Fibroblast of lung (primary cell): ENCODE data around the gene VPS45. TPM values are rescaled to one million over a fixed set of nuclear protein-coding genes. Genes with fewer than 3 reads are reported as not detected.

ENCODE experiments used
- DNase-seq, 2 donors: peaks; one replicate each; pipeline versions ENCODE4 v3.0.0 to v3.0.0-alpha.2; 2010; ENCODE audit warnings: low read depth in 2 of 2
- H2AFZ ChIP-seq: 2 replicates; pipeline ENCODE4 v1.5.1; 2012; ENCODE audit warnings: low read length, control low read depth, inconsistent platforms
- H3K27ac ChIP-seq: 2 replicates; pipeline ENCODE4 v1.5.1; 2011; ENCODE audit warnings: low read length, control low read depth; ENCODE audit not compliant: insufficient read depth
- H3K27me3 ChIP-seq: 2 replicates; pipeline ENCODE4 v1.5.1; 2011; ENCODE audit warnings: mild to moderate bottlenecking, low read length; ENCODE audit not compliant: control insufficient read depth, insufficient read depth
- H3K36me3 ChIP-seq: 2 replicates; pipeline ENCODE4 v1.5.1; 2011; ENCODE audit warnings: low read length; ENCODE audit not compliant: control insufficient read depth, insufficient read depth
- H3K4me1 ChIP-seq: 2 replicates; pipeline ENCODE4 v1.5.1; 2011; ENCODE audit warnings: low read length; ENCODE audit not compliant: control insufficient read depth, insufficient read depth; ENCODE audit errors: extremely low read depth
- H3K4me2 ChIP-seq: 2 replicates; pipeline ENCODE4 v1.5.1; 2011; ENCODE audit warnings: low read length, control low read depth; ENCODE audit not compliant: insufficient read depth; ENCODE audit errors: extremely low read depth
- H3K4me3 ChIP-seq, 4 experiments: fragments of 200-600 bp in 1 of 4; sonication (generic) in 1 of 4; replicated peaks in 1 of 4; 2 replicates each; pipeline ENCODE4 v1.5.1; 2011 to 2016; ENCODE audit warnings: low read length in 4 of 4, low read depth in 3 of 4, mild to moderate bottlenecking in 3 of 4, control low read depth in 2 of 4, inconsistent platforms in 1 of 4, mixed read lengths in 1 of 4; ENCODE audit not compliant: insufficient read depth in 1 of 4; ENCODE audit errors: control extremely low read depth in 1 of 4
- H3K79me2 ChIP-seq: 2 replicates; pipeline ENCODE4 v1.5.1; 2012; ENCODE audit warnings: mild to moderate bottlenecking, low read length, inconsistent platforms; ENCODE audit not compliant: control insufficient read depth, insufficient read depth
- H3K9ac ChIP-seq: 2 replicates; pipeline ENCODE4 v1.5.1; 2011; ENCODE audit warnings: mild to moderate bottlenecking, low read length, control low read depth; ENCODE audit not compliant: insufficient read depth
- H3K9me3 ChIP-seq: 2 replicates; pipeline ENCODE4 v1.5.1; 2012; ENCODE audit warnings: low read depth, low read length; ENCODE audit not compliant: control insufficient read depth, insufficient read depth
- H4K20me1 ChIP-seq: 2 replicates; pipeline ENCODE4 v1.5.1; 2011; ENCODE audit warnings: low read length; ENCODE audit not compliant: control insufficient read depth, insufficient read depth; ENCODE audit errors: extremely low read depth
- EZH2 ChIP-seq: IDR thresholded peaks from 2 replicates; pipeline ENCODE4 v1.5.1; 2012; ENCODE audit warnings: low read length, control low read depth, mild to moderate bottlenecking; ENCODE audit errors: missing control alignments
- polyA minus RNA-seq: library from RNA; depleted of rRNA, polyadenylated mRNA; stranded (reverse); fragments of >200 nt; gene quantifications from 2 replicates; pipeline ENCODE4 v1.2.3, GENCODE V29; 2011; ENCODE audit warnings: low replicate concordance
- polyA plus RNA-seq, 2 donors: library from polyadenylated mRNA; depleted of rRNA in 1 of 2; stranded (reverse) in 1 of 2; unstranded in 1 of 2; fragments of >200 nt; gene quantifications; 2 replicates each; pipeline ENCODE4 v1.2.1, GENCODE V29; 2011 to 2012; ENCODE audit warnings: missing spikeins in 1 of 2
- total RNA-seq: library from RNA; depleted of rRNA; stranded (reverse); fragments of >200 nt; gene quantifications from 2 replicates; pipeline ENCODE4 v1.2.1, GENCODE V29; 2014
- TF ChIP-seq, protein P1 (sequence below), 2 donors: IDR thresholded peaks in 1 of 2; conservative IDR thresholded peaks in 1 of 2; 1 replicate in 1 of 2; 2 replicates in 1 of 2; pipeline ENCODE4 v1.5.1; 2011 to 2012; ENCODE audit warnings: low read length in 2 of 2, control low read depth in 1 of 2, inconsistent platforms in 1 of 2, low read depth in 1 of 2, mild to moderate bottlenecking in 1 of 2

Gene VPS45, protein sequence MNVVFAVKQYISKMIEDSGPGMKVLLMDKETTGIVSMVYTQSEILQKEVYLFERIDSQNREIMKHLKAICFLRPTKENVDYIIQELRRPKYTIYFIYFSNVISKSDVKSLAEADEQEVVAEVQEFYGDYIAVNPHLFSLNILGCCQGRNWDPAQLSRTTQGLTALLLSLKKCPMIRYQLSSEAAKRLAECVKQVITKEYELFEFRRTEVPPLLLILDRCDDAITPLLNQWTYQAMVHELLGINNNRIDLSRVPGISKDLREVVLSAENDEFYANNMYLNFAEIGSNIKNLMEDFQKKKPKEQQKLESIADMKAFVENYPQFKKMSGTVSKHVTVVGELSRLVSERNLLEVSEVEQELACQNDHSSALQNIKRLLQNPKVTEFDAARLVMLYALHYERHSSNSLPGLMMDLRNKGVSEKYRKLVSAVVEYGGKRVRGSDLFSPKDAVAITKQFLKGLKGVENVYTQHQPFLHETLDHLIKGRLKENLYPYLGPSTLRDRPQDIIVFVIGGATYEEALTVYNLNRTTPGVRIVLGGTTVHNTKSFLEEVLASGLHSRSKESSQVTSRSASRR
- 30.6 and 42.6 TPM in 2 replicates for total RNA-seq
- 43.2 and 50.0 TPM in 2 replicates for polyA plus RNA-seq
- 29.4 and 38.6 TPM in 2 replicates for polyA plus RNA-seq (2012)
- 8.7 and 9.9 TPM in 2 replicates for polyA minus RNA-seq

DNA sequence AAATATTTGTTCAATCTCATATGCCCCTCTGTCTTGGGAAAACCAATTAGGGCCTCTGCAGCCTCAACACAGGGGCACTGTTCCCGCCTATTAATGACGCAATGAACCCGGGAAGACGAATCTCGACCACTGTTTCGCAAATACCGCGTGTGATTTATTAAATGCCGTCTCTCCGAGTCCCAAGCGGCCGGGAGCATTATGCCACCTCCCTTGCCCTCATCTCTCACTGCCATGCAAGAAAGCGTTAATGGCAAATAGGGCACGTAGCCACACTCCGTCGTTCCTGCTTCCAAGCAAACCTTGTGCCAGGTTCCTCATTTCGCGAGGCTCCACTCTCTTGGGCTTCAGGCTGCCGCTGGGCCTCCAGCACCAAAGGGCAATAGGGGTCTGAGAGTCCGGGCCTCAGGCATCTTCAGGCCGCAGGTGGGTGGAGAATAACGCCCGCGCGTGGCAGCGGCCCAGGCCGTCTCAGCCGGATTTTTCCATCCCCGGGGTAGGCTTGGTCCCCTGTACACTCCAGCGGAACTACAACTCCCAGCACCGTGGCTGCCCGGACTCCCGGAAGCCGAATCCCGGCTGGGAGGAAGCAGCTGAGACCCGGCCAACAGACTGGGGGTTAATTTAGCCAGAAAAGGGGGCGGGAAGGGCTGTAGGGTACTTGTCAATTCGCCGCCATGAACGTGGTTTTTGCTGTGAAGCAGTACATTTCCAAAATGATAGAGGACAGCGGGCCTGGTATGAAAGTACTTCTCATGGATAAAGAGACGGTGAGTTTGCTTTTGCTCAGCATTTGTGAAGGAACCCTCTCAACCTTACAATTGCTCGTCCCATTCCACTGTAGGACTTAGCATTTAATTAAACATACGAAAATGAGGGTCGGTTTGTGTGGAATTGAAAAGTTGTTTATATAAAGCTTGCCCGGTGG is at the start of gene VPS45:
Gene VPS45, plus strand, starts transcription at position 593 of the 925 bp plus-strand sequence. Its CDS starts 82 bp downstream, at position 675.
- TF ChIP-seq EZH2 = no peak
- TF ChIP-seq, protein P1, sequence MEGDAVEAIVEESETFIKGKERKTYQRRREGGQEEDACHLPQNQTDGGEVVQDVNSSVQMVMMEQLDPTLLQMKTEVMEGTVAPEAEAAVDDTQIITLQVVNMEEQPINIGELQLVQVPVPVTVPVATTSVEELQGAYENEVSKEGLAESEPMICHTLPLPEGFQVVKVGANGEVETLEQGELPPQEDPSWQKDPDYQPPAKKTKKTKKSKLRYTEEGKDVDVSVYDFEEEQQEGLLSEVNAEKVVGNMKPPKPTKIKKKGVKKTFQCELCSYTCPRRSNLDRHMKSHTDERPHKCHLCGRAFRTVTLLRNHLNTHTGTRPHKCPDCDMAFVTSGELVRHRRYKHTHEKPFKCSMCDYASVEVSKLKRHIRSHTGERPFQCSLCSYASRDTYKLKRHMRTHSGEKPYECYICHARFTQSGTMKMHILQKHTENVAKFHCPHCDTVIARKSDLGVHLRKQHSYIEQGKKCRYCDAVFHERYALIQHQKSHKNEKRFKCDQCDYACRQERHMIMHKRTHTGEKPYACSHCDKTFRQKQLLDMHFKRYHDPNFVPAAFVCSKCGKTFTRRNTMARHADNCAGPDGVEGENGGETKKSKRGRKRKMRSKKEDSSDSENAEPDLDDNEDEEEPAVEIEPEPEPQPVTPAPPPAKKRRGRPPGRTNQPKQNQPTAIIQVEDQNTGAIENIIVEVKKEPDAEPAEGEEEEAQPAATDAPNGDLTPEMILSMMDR (conservative IDR thresholded peaks at IDR 0.05 in 1 of 2, IDR thresholded peaks at IDR 0.05 in 1 of 2; ENCODE audit: low read depth in 1 of 2, low read length in 2 of 2) = peak; percentile 0 to 17
- Histone ChIP-seq H4K20me1 (no peaks in the 10 kb centered on the region), H3K4me3 (peak within 1 kb of the TSS; percentile 48 to 97 (median 84)), H2AFZ (peak within 1 kb of the TSS; percentile 99), H3K9me3 (no peaks in the 10 kb centered on the region), H3K4me2 (peak within 1 kb of the TSS; percentile 98), H3K27me3 (no peaks in the 10 kb centered on the region), H3K4me1 (peaks cover 4% of the 10 kb centered on the region), H3K79me2 (peaks cover 12% of the 10 kb centered on the region), H3K27ac (peak within 1 kb of the TSS; percentile 91), H3K36me3 (peaks cover 2% of the 10 kb centered on the region), H3K9ac (peak within 1 kb of the TSS; percentile 83)
- peak; percentile 93 for DNase-seq

DNA sequence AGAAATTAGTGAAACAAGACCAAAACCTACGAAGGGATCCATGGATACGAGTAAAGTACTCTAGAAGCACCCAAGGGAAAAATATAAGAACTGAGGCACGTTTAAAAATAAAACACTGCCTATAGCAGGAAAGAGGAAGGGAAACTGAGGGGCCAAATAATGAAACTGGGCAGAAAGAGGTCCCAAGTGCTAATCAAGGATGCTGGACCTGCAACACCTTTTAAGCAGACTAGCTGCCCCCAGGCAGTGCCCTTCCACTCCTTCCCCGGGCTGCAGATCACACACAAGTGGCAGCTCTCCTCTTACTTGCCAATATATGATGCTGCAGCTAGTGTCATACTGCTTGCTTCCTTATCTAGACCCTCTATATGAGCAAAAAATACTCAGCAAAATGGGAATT is 49.4 kb upstream of the VPS45 start:
- no peak overlapping the region for H3K9ac ChIP-seq
- H3K4me2 ChIP-seq = no peak overlapping the region
- DNase-seq = no peak
- H3K27ac ChIP-seq = no peak overlapping the region
- H3K27me3 ChIP-seq = no peaks in the 10 kb centered on the region
- no peaks in the 10 kb centered on the region for H4K20me1 ChIP-seq
- H3K79me2 ChIP-seq = no peaks in the 10 kb centered on the region
- no peak overlapping the region for H3K4me3 ChIP-seq
- H3K9me3 ChIP-seq = no peaks in the 10 kb centered on the region
- H3K4me1 ChIP-seq = peaks cover 3% of the 10 kb centered on the region
- H3K36me3 ChIP-seq = no peaks in the 10 kb centered on the region
- no peak for TF ChIP-seq EZH2
- TF ChIP-seq, protein P1 (conservative IDR thresholded peaks at IDR 0.05 in 1 of 2, IDR thresholded peaks at IDR 0.05 in 1 of 2; ENCODE audit: low read depth in 1 of 2, low read length in 2 of 2) = no peak
- H2AFZ ChIP-seq = no peak overlapping the region
